ENCODE data around the gene HOXD10. TPM values are rescaled to one million over a fixed set of nuclear protein-coding genes. Genes with fewer than 3 reads are reported as not detected.

Gene HOXD10
- polyA plus RNA-seq, 1 donor from 2014 or later, result not detected

GRCh38 chr2:176149481-176149938 is 32.9 kb downstream of the HOXD10 start:
- Histone ChIP-seq H3K27me3 (ENCODE audit: insufficient read depth, low read depth, low read length) (peaks cover 100% of the 10 kb centered on the region), H4K20me1 (ENCODE audit: insufficient read depth) (no peaks in the 10 kb centered on the region), H3K9ac (ENCODE audit: low read length) (no peak overlapping the region), H2AFZ (ENCODE audit: low read depth, low read length) (no peak overlapping the region), H3K9me3 (ENCODE audit: low read length) (peaks cover 5% of the 10 kb centered on the region), H3K4me3 (ENCODE audit: low read length) (no peak overlapping the region), H3K4me2 (ENCODE audit: low read length) (no peak overlapping the region), H3K27ac (ENCODE audit: low read length) (no peak overlapping the region), H3F3A (ENCODE audit: insufficient read depth, low read length, poor library complexity, severe bottlenecking) (no peaks in the 10 kb centered on the region), H3K79me2 (replicated peaks; ENCODE audit: insufficient read depth, low read length) (no peaks in the 10 kb centered on the region), H3K9me2 (ENCODE audit: insufficient read depth, low read length) (no peaks in the 10 kb centered on the region), H3K36me3 (ENCODE audit: insufficient read depth, low read length) (no peaks in the 10 kb centered on the region)
- TF ChIP-seq EZH2 (IDR thresholded peaks at IDR 0.05; ENCODE audit: borderline replicate concordance, insufficient read depth, low read length, poor library complexity, severe bottlenecking) (peak; percentile 25), EP300 (conservative IDR thresholded peaks at IDR 0.05; ENCODE audit: poor library complexity, severe bottlenecking) (no peak)

GRCh38 chr2:176149939-176150583 is 33.5 kb downstream of the HOXD10 start:
- no peaks in the 10 kb centered on the region for H3K9me2 ChIP-seq (ENCODE audit: insufficient read depth, low read length)
- no peaks in the 10 kb centered on the region for H4K20me1 ChIP-seq (ENCODE audit: insufficient read depth)
- no peak for TF ChIP-seq TAF1 (IDR thresholded peaks at IDR 0.05; ENCODE audit: low read depth)
- no peak for TF ChIP-seq RAD21 (conservative IDR thresholded peaks at IDR 0.05)
- TF ChIP-seq EP300 (conservative IDR thresholded peaks at IDR 0.05; ENCODE audit: poor library complexity, severe bottlenecking), result no peak
- no peak for TF ChIP-seq MXI1 (conservative IDR thresholded peaks at IDR 0.05; ENCODE audit: poor library complexity, severe bottlenecking)
- no peak for TF ChIP-seq POLR2AphosphoS5 (IDR thresholded peaks at IDR 0.05)
- no peak for TF ChIP-seq SMC3 (conservative IDR thresholded peaks at IDR 0.05; ENCODE audit: poor library complexity)
- TF ChIP-seq, protein P1, sequence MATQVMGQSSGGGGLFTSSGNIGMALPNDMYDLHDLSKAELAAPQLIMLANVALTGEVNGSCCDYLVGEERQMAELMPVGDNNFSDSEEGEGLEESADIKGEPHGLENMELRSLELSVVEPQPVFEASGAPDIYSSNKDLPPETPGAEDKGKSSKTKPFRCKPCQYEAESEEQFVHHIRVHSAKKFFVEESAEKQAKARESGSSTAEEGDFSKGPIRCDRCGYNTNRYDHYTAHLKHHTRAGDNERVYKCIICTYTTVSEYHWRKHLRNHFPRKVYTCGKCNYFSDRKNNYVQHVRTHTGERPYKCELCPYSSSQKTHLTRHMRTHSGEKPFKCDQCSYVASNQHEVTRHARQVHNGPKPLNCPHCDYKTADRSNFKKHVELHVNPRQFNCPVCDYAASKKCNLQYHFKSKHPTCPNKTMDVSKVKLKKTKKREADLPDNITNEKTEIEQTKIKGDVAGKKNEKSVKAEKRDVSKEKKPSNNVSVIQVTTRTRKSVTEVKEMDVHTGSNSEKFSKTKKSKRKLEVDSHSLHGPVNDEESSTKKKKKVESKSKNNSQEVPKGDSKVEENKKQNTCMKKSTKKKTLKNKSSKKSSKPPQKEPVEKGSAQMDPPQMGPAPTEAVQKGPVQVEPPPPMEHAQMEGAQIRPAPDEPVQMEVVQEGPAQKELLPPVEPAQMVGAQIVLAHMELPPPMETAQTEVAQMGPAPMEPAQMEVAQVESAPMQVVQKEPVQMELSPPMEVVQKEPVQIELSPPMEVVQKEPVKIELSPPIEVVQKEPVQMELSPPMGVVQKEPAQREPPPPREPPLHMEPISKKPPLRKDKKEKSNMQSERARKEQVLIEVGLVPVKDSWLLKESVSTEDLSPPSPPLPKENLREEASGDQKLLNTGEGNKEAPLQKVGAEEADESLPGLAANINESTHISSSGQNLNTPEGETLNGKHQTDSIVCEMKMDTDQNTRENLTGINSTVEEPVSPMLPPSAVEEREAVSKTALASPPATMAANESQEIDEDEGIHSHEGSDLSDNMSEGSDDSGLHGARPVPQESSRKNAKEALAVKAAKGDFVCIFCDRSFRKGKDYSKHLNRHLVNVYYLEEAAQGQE (IDR thresholded peaks at IDR 0.05; ENCODE audit: borderline replicate concordance), result no peak
- no peaks in the 10 kb centered on the region for H3K79me2 ChIP-seq (replicated peaks; ENCODE audit: insufficient read depth, low read length)
- H3K4me3 ChIP-seq (ENCODE audit: low read length), result no peak overlapping the region
- H2AFZ ChIP-seq (ENCODE audit: low read depth, low read length), result no peak overlapping the region
- no peak overlapping the region for H3K27ac ChIP-seq (ENCODE audit: low read length)
- H3K4me2 ChIP-seq (ENCODE audit: low read length), result no peak overlapping the region
- peaks cover 10% of the 10 kb centered on the region for H3K9me3 ChIP-seq (ENCODE audit: low read length)
- no peak overlapping the region for H3K9ac ChIP-seq (ENCODE audit: low read length)
- no peaks in the 10 kb centered on the region for H3F3A ChIP-seq (ENCODE audit: insufficient read depth, low read length, poor library complexity, severe bottlenecking)
- peaks cover 100% of the 10 kb centered on the region for H3K27me3 ChIP-seq (ENCODE audit: insufficient read depth, low read depth, low read length)
- no peaks in the 10 kb centered on the region for H3K36me3 ChIP-seq (ENCODE audit: insufficient read depth, low read length)

GRCh38 chr2:176150584-176151441 is 34.2 kb downstream of the HOXD10 start:
- no peaks in the 10 kb centered on the region for H4K20me1 ChIP-seq (ENCODE audit: insufficient read depth)
- no peak for TF ChIP-seq EP300 (conservative IDR thresholded peaks at IDR 0.05; ENCODE audit: poor library complexity, severe bottlenecking)
- TF ChIP-seq TAF1 (IDR thresholded peaks at IDR 0.05; ENCODE audit: low read depth), result no peak
- TF ChIP-seq POLR2AphosphoS5 (IDR thresholded peaks at IDR 0.05), result no peak
- TF ChIP-seq, protein P2, sequence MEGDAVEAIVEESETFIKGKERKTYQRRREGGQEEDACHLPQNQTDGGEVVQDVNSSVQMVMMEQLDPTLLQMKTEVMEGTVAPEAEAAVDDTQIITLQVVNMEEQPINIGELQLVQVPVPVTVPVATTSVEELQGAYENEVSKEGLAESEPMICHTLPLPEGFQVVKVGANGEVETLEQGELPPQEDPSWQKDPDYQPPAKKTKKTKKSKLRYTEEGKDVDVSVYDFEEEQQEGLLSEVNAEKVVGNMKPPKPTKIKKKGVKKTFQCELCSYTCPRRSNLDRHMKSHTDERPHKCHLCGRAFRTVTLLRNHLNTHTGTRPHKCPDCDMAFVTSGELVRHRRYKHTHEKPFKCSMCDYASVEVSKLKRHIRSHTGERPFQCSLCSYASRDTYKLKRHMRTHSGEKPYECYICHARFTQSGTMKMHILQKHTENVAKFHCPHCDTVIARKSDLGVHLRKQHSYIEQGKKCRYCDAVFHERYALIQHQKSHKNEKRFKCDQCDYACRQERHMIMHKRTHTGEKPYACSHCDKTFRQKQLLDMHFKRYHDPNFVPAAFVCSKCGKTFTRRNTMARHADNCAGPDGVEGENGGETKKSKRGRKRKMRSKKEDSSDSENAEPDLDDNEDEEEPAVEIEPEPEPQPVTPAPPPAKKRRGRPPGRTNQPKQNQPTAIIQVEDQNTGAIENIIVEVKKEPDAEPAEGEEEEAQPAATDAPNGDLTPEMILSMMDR (IDR thresholded peaks at IDR 0.05; ENCODE audit: poor library complexity, severe bottlenecking), result no peak
- TF ChIP-seq SMC3 (conservative IDR thresholded peaks at IDR 0.05; ENCODE audit: poor library complexity), result no peak
- no peak for TF ChIP-seq MXI1 (conservative IDR thresholded peaks at IDR 0.05; ENCODE audit: poor library complexity, severe bottlenecking)
- TF ChIP-seq EZH2 (IDR thresholded peaks at IDR 0.05; ENCODE audit: borderline replicate concordance, insufficient read depth, low read length, poor library complexity, severe bottlenecking), result no peak
- TF ChIP-seq RAD21 (conservative IDR thresholded peaks at IDR 0.05), result no peak

More at GRCh38 chr2:176150584-176151441, 34.2 kb downstream of the HOXD10 start:
- Histone ChIP-seq H3K9ac (ENCODE audit: low read length) (no peak overlapping the region), H3K27ac (ENCODE audit: low read length) (no peak overlapping the region), H2AFZ (ENCODE audit: low read depth, low read length) (no peak overlapping the region), H3K27me3 (ENCODE audit: insufficient read depth, low read depth, low read length) (peaks cover 100% of the 10 kb centered on the region), H3K9me2 (ENCODE audit: insufficient read depth, low read length) (no peaks in the 10 kb centered on the region), H3K79me2 (replicated peaks; ENCODE audit: insufficient read depth, low read length) (no peaks in the 10 kb centered on the region), H3F3A (ENCODE audit: insufficient read depth, low read length, poor library complexity, severe bottlenecking) (no peaks in the 10 kb centered on the region), H3K4me2 (ENCODE audit: low read length) (no peak overlapping the region), H3K9me3 (ENCODE audit: low read length) (peaks cover 12% of the 10 kb centered on the region), H3K36me3 (ENCODE audit: insufficient read depth, low read length) (no peaks in the 10 kb centered on the region), H3K4me3 (ENCODE audit: low read length) (no peak overlapping the region)
